HepG2 (cell line): Measurements from ENCODE around the gene RAC3. TPM values are rescaled to one million over a fixed set of nuclear protein-coding genes. Genes with fewer than 3 reads are reported as not detected.

Experiments used
- ARHGAP35 ChIP-seq: sonication (generic); formaldehyde crosslinking; IDR thresholded peaks from 2 replicates; pipeline ENCODE4 v1.9.0; 2022; ENCODE audit warnings: mild to moderate bottlenecking, inconsistent platforms, moderate library complexity, missing genetic modification reagents, borderline replicate concordance
- ESRRA ChIP-seq: sonication (generic); formaldehyde crosslinking; IDR thresholded peaks from 2 replicates; pipeline ENCODE4 v1.5.1; 2020; ENCODE audit warnings: mild to moderate bottlenecking, low read depth, missing genetic modification reagents
- FOSL2 ChIP-seq: sonication (generic); formaldehyde crosslinking; IDR thresholded peaks from 2 replicates; pipeline ENCODE4 v1.4.0; 2020; ENCODE audit warnings: missing genetic modification reagents
- GABPB1 ChIP-seq: IDR thresholded peaks from 2 replicates; pipeline ENCODE4 v1.6.1; 2016; ENCODE audit warnings: mild to moderate bottlenecking, missing genetic modification reagents, moderate library complexity, missing compliant biosample characterization
- GATA4 ChIP-seq: sonication (generic); IDR thresholded peaks from 2 replicates; pipeline ENCODE4 v1.6.1; 2016; ENCODE audit warnings: antibody characterized with exemption, low read depth, borderline replicate concordance
- KDM1A ChIP-seq: IDR thresholded peaks from 2 replicates; pipeline ENCODE4 v1.6.1; 2016; ENCODE audit warnings: missing compliant biosample characterization
- KLF12 ChIP-seq: sonication (generic); formaldehyde crosslinking; IDR thresholded peaks from 2 replicates; pipeline ENCODE4 v1.4.0; 2020; ENCODE audit warnings: missing genetic modification reagents, borderline replicate concordance
- NCOA5 ChIP-seq: sonication (generic); formaldehyde crosslinking; IDR thresholded peaks from 2 replicates; pipeline ENCODE4 v1.4.0; 2020; ENCODE audit warnings: missing genetic modification reagents
- PLRG1 ChIP-seq: fragments of 450-650 bp; conservative IDR thresholded peaks from 2 replicates; pipeline ENCODE4 v1.6.1; 2016
- REPIN1 ChIP-seq: sonication (generic); formaldehyde crosslinking; IDR thresholded peaks from 2 replicates; pipeline ENCODE4 v1.8.0; 2022; ENCODE audit warnings: missing genetic modification reagents, low read depth, mild to moderate bottlenecking, borderline replicate concordance
- TARDBP ChIP-seq: sonication (generic); formaldehyde crosslinking; IDR thresholded peaks from 2 replicates; pipeline ENCODE4 v1.8.0; 2022; ENCODE audit warnings: mild to moderate bottlenecking, missing genetic modification reagents
- TSC22D2 ChIP-seq: sonication (generic); formaldehyde crosslinking; IDR thresholded peaks from 2 replicates; pipeline ENCODE4 v1.5.1; 2020; ENCODE audit warnings: missing genetic modification reagents, mild to moderate bottlenecking, borderline replicate concordance
- ZNF124 ChIP-seq: sonication (generic); formaldehyde crosslinking; IDR thresholded peaks from 2 replicates; pipeline ENCODE4 v1.4.0; 2020; ENCODE audit warnings: missing genetic modification reagents
- ZNF136 ChIP-seq: sonication (generic); formaldehyde crosslinking; IDR thresholded peaks from 2 replicates; pipeline ENCODE4 v1.8.1; 2022; ENCODE audit warnings: low read depth, mild to moderate bottlenecking, moderate library complexity, missing genetic modification reagents
- ZNF180 ChIP-seq: sonication (generic); formaldehyde crosslinking; IDR thresholded peaks from 2 replicates; pipeline ENCODE4 v1.4.0; 2020; ENCODE audit warnings: low read depth, missing genetic modification reagents, borderline replicate concordance
- ZNF3 ChIP-seq: IDR thresholded peaks from 2 replicates; pipeline ENCODE4 v1.7.0; 2017; ENCODE audit warnings: inconsistent platforms
- ZSCAN25 ChIP-seq: sonication (generic); formaldehyde crosslinking; IDR thresholded peaks from 2 replicates; pipeline ENCODE4 v1.8.0; 2022; ENCODE audit warnings: mild to moderate bottlenecking, missing genetic modification reagents
- polyA plus RNA-seq, 8 experiments: library from polyadenylated mRNA; depleted of rRNA in 3 of 8; stranded (reverse) in 7 of 8; unstranded in 1 of 8; fragments of >200 nt; fragmentation: Illumina TruSeq in 4 of 8; extraction: Trizol in 4 of 8; gene quantifications; 2 replicates each; pipeline versions ENCODE4 v1.2.1 to v1.2.3, GENCODE V29; 2011 to 2016; ENCODE audit warnings: low read depth in 4 of 8, missing spikeins in 1 of 8, mixed read lengths in 1 of 8; ENCODE audit not compliant: insufficient read depth in 1 of 8
- total RNA-seq, 5 experiments: library from RNA; depleted of rRNA; stranded (reverse); fragments of >200 nt; fragmentation: Illumina TruSeq; extraction: Trizol; gene quantifications; 2 replicates each; pipeline ENCODE4 v1.2.3, GENCODE V29; 2016; ENCODE audit warnings: low read depth in 1 of 5
- TF ChIP-seq, protein P1 (sequence below): sonication (generic); formaldehyde crosslinking; IDR thresholded peaks from 2 replicates; pipeline ENCODE4 v1.8.0; 2022; ENCODE audit warnings: missing genetic modification reagents, mild to moderate bottlenecking, moderate library complexity, borderline replicate concordance
- TF ChIP-seq, protein P2 (sequence below): sonication (generic); formaldehyde crosslinking; IDR thresholded peaks from 2 replicates; pipeline ENCODE4 v1.8.0; 2022; ENCODE audit warnings: mild to moderate bottlenecking, missing genetic modification reagents, moderate library complexity
- TF ChIP-seq, protein P3 (sequence below): sonication (generic); formaldehyde crosslinking; IDR thresholded peaks from 2 replicates; pipeline ENCODE4 v1.4.0; 2020; ENCODE audit warnings: low read depth, mild to moderate bottlenecking, missing genetic modification reagents
- TF ChIP-seq, protein P4 (sequence below): sonication (generic); formaldehyde crosslinking; IDR thresholded peaks from 2 replicates; pipeline ENCODE4 v1.4.0; 2020; ENCODE audit warnings: mild to moderate bottlenecking, missing genetic modification reagents
- TF ChIP-seq, protein P5 (sequence below): sonication (generic); formaldehyde crosslinking; IDR thresholded peaks from 2 replicates; pipeline ENCODE4 v1.4.0; 2020; ENCODE audit warnings: mild to moderate bottlenecking, missing genetic modification reagents
- TF ChIP-seq, protein P6 (sequence below), 2 experiments: fragments of 450-650 bp in 1 of 2; sonication (generic) in 1 of 2; formaldehyde crosslinking; IDR thresholded peaks; 2 replicates each; pipeline versions ENCODE4 v1.5.0 to v1.8.0; 2020 to 2022; ENCODE audit warnings: mild to moderate bottlenecking in 1 of 2, missing genetic modification reagents in 1 of 2

RAC3 gene
- total and polyA plus RNA-seq, 2 of the 13 experiments (the other 11 are each of a cell fraction or from before 2014, with no cell fraction given), result 10.5 to 21.3 TPM

DNA sequence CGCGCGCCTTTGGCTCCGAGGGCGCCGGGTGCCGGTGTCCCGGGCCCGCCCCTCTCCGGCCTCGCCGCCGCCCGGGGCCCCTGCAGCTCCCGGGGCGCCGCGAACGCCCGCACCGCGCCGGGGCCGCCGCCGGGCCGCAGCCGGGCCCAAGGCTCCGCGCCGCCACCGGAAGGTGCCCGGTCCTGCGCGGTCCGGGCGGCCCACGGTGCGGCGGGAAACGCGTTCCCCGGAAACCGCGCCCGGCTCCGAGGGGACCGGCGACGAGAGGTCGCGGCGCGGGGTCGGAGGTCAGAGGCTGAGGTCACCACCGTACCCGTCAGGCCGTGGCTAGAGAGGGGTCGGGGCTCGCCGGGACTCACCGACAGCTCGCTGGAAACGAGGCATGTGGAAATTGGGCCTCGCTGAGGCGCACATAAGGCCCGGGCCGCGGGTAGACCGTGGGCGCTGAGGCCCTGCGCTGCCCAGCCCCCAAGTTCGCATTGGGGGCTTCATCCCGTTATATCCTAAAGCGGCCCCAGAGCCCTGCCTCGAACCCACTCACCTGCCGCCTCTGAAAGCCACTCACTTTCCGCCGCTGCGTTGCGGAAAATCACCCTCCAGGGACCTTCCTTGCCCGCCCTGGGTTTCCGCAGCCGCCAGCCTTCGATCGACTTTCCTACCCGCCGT is 34.3 kb downstream of the RAC3 start, which contains the start of gene DUS1L (continued):
- TF ChIP-seq PLRG1, result no peak
- TF ChIP-seq, protein P1, sequence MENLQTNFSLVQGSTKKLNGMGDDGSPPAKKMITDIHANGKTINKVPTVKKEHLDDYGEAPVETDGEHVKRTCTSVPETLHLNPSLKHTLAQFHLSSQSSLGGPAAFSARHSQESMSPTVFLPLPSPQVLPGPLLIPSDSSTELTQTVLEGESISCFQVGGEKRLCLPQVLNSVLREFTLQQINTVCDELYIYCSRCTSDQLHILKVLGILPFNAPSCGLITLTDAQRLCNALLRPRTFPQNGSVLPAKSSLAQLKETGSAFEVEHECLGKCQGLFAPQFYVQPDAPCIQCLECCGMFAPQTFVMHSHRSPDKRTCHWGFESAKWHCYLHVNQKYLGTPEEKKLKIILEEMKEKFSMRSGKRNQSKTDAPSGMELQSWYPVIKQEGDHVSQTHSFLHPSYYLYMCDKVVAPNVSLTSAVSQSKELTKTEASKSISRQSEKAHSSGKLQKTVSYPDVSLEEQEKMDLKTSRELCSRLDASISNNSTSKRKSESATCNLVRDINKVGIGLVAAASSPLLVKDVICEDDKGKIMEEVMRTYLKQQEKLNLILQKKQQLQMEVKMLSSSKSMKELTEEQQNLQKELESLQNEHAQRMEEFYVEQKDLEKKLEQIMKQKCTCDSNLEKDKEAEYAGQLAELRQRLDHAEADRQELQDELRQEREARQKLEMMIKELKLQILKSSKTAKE, result 0 out of 2 replicates have a peak, but pooled peaks have one; percentile 34
- peak; percentile 96 for TF ChIP-seq ESRRA (CRISPR knock-in tag)
- TF ChIP-seq ARHGAP35 (CRISPR knock-in tag), result peak; percentile 38; the same call in 1 of the 2 replicates
- TF ChIP-seq, protein P2, sequence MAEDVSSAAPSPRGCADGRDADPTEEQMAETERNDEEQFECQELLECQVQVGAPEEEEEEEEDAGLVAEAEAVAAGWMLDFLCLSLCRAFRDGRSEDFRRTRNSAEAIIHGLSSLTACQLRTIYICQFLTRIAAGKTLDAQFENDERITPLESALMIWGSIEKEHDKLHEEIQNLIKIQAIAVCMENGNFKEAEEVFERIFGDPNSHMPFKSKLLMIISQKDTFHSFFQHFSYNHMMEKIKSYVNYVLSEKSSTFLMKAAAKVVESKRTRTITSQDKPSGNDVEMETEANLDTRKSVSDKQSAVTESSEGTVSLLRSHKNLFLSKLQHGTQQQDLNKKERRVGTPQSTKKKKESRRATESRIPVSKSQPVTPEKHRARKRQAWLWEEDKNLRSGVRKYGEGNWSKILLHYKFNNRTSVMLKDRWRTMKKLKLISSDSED (CRISPR knock-in tag), result no peak; the same call in 1 of the 2 replicates
- TF ChIP-seq, protein P3, sequence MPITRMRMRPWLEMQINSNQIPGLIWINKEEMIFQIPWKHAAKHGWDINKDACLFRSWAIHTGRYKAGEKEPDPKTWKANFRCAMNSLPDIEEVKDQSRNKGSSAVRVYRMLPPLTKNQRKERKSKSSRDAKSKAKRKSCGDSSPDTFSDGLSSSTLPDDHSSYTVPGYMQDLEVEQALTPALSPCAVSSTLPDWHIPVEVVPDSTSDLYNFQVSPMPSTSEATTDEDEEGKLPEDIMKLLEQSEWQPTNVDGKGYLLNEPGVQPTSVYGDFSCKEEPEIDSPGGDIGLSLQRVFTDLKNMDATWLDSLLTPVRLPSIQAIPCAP (CRISPR knock-in tag), result 0 out of 2 replicates have a peak, but pooled peaks have one; percentile 42
- TF ChIP-seq ZNF124 (CRISPR knock-in tag), result peak; percentile 92
- peak; percentile 75; the same call in 1 of the 2 replicates for TF ChIP-seq REPIN1
- peak; percentile 95 for TF ChIP-seq GABPB1 (CRISPR knock-in tag)
- TF ChIP-seq, protein P4, sequence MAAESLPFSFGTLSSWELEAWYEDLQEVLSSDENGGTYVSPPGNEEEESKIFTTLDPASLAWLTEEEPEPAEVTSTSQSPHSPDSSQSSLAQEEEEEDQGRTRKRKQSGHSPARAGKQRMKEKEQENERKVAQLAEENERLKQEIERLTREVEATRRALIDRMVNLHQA (CRISPR knock-in tag), result no peak
- no peak for TF ChIP-seq ZNF3 (CRISPR knock-in tag)
- TF ChIP-seq KLF12 (CRISPR knock-in tag), result peak; percentile 52; the same call in 1 of the 2 replicates
- TF ChIP-seq ZNF136 (CRISPR knock-in tag), result no peak
- TF ChIP-seq KDM1A (CRISPR knock-in tag), result peak; percentile 76; the same call in 1 of the 2 replicates
- peak; percentile 87 for TF ChIP-seq TSC22D2 (CRISPR knock-in tag)
- TF ChIP-seq, protein P5, sequence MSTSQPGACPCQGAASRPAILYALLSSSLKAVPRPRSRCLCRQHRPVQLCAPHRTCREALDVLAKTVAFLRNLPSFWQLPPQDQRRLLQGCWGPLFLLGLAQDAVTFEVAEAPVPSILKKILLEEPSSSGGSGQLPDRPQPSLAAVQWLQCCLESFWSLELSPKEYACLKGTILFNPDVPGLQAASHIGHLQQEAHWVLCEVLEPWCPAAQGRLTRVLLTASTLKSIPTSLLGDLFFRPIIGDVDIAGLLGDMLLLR, result peak; percentile 97
- no peak for TF ChIP-seq ZNF180 (CRISPR knock-in tag)
- TF ChIP-seq TARDBP (CRISPR knock-in tag), result peak; percentile 91
- no peak for TF ChIP-seq NCOA5 (CRISPR knock-in tag)
- TF ChIP-seq ZSCAN25 (CRISPR knock-in tag), result peak; percentile 65
- TF ChIP-seq FOSL2 (CRISPR knock-in tag), result peak; percentile 52
- TF ChIP-seq, protein P6, sequence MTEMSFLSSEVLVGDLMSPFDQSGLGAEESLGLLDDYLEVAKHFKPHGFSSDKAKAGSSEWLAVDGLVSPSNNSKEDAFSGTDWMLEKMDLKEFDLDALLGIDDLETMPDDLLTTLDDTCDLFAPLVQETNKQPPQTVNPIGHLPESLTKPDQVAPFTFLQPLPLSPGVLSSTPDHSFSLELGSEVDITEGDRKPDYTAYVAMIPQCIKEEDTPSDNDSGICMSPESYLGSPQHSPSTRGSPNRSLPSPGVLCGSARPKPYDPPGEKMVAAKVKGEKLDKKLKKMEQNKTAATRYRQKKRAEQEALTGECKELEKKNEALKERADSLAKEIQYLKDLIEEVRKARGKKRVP (CRISPR knock-in tag; IDR thresholded peaks at IDR 0.05), result no peak
- no peak for TF ChIP-seq GATA4
